Measurements from ENCODE around the gene LAMC3.

DNA sequence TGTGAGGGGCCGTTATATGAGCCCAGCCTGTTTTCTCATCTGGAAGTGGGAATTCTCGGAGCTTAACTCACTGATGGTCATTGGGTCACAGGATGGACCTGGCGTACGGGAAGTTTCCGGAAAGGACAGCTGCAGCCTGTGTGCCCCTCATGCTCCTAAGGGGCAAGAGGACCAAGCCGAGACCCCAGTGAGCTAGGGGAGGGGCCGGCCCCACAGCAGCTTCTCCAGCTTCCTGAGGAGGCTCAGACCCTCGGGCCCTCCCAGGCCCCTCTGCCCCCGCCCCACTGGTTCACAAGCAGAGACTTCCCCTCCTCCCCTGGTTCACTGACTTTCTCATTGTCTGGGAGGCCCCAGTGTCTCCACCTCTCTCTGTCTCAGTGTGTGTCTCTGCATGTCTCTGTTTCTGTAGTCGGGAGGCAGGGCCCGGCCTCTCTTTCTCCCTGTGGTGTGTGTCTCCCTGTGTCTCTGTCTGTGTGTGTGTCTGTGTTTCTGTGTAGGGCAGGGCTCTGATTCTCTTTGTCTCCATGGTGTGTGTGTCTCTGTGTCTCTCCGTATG, 37.6 kb upstream of the LAMC3 start:
- TF ChIP-seq, protein P1, sequence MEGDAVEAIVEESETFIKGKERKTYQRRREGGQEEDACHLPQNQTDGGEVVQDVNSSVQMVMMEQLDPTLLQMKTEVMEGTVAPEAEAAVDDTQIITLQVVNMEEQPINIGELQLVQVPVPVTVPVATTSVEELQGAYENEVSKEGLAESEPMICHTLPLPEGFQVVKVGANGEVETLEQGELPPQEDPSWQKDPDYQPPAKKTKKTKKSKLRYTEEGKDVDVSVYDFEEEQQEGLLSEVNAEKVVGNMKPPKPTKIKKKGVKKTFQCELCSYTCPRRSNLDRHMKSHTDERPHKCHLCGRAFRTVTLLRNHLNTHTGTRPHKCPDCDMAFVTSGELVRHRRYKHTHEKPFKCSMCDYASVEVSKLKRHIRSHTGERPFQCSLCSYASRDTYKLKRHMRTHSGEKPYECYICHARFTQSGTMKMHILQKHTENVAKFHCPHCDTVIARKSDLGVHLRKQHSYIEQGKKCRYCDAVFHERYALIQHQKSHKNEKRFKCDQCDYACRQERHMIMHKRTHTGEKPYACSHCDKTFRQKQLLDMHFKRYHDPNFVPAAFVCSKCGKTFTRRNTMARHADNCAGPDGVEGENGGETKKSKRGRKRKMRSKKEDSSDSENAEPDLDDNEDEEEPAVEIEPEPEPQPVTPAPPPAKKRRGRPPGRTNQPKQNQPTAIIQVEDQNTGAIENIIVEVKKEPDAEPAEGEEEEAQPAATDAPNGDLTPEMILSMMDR (IDR thresholded peaks at IDR 0.05), result no peak
- TF ChIP-seq POLR2A (IDR thresholded peaks at IDR 0.05), result no peak
- no peak for TF ChIP-seq POLR2AphosphoS5 (IDR thresholded peaks at IDR 0.05)

Data from prostate gland (tissue), 2 donors.